Activated CD8-positive, alpha-beta T cell treated with anti-CD3 and anti-CD28 coated beads, Interleukin-2, amount 10 ng/mL, durations not matched to agents 7 days and 5 days (primary cell): Measurements from ENCODE around the gene MS4A6A. TPM values are rescaled to one million over a fixed set of nuclear protein-coding genes. Genes with fewer than 3 reads are reported as not detected.
"Not testable (repeated sequence)": the region's sequence is repeated elsewhere in the genome, so short reads cannot be mapped to it uniquely, and the experiment has no call there.

Experiments used
- ATAC-seq: fragments of 150-1000 bp; cut with Tn5 transposase; one replicate; pipeline ENCODE4 v1.10.0; 2021; ENCODE audit warnings: moderate library complexity
- CTCF ChIA-PET: fragments of 350-600 bp; sonication (Branson Sonifier 250); formaldehyde crosslinking; loops from one replicate; lab custom pipeline; 2021; ENCODE audit warnings: antibody characterized with exemption; lab: Charles Lee
- POLR2A ChIA-PET: fragments of 350-600 bp; sonication (Branson Sonifier 250); formaldehyde crosslinking; loops from one replicate; lab custom pipeline; 2021; ENCODE audit warnings: antibody characterized with exemption; lab: Charles Lee
- DNase-seq: peaks from one replicate; pipeline ENCODE4 v3.0.0-alpha.2; 2020
- H3K27ac Mint-ChIP-seq: one replicate; pipeline ENCODE4 v1.8.0; 2021; ENCODE audit warnings: mild to moderate bottlenecking, mixed read lengths
- H3K27me3 Mint-ChIP-seq: one replicate; pipeline ENCODE4 v1.8.0; 2021; ENCODE audit warnings: low read depth, mixed read lengths
- H3K36me3 Mint-ChIP-seq: one replicate; pipeline ENCODE4 v1.8.0; 2021; ENCODE audit warnings: low read depth, mixed read lengths
- H3K4me1 Mint-ChIP-seq: one replicate; pipeline ENCODE4 v1.8.0; 2021; ENCODE audit warnings: low read depth, mixed read lengths
- H3K4me3 Mint-ChIP-seq: one replicate; pipeline ENCODE4 v1.8.0; 2021; ENCODE audit warnings: mild to moderate bottlenecking, mixed read lengths
- H3K9me3 Mint-ChIP-seq: one replicate; pipeline ENCODE4 v1.8.0; 2022; ENCODE audit warnings: mixed read lengths; ENCODE audit not compliant: insufficient read depth
- total RNA-seq, 2 experiments: library from RNA; stranded (reverse); gene quantifications; one replicate each; pipeline ENCODE4 v1.2.3, GENCODE V29; 2021

The MS4A6A gene
- total RNA-seq, 2 experiments from 2014 or later: not detected

DNA sequence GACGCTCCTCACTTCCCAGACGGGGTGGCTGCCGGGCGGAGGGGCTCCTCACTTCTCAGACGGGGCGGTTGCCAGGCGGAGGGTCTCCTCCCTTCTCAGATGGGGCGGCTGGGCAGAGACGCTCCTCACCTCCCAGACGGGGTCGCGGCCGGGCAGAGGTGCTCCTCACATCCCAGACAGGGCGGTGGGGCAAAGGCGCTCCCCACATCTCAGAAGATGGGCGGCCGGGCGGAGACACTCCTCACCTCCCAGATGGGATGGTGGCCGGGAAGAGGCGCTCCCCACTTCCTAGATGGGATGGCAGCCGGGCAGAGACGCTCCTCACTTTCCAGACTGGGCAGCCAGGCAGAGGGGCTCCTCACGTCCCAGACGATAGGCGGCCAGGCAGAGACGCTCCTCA is 18.5 kb upstream of the MS4A6A start:
- DNase-seq, POLR2A ChIA-PET, CTCF ChIA-PET, H3K9me3 Mint-ChIP-seq, ATAC-seq, H3K27me3 Mint-ChIP-seq, H3K4me3 Mint-ChIP-seq, H3K27ac Mint-ChIP-seq, H3K36me3 Mint-ChIP-seq, H3K4me1 Mint-ChIP-seq: not testable (repeated sequence)

DNA sequence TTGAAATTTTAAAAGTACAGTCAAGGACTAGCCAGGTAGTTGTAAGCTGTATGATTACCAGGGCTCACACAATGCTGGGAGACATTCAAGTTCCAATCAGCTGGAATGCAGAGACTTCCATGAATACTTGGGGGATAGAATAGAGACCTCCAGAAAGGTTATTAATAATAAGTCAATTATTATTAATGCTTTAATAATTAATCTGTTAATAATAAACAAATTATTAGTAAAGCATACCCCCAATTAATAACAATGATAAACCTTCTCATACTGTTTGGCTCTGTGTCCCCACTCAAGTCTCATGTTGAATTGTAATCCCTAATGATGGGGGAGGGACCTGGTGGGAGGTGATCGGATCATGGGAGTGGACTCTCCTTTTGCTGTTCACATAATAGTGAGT is 14.6 kb upstream of the MS4A6A start:
- ATAC-seq (no peak), DNase-seq (no peak)
- ChIA-PET POLR2A (no interaction called here), CTCF (no interaction called here)
- H3K27ac Mint-ChIP-seq: no peak overlapping the region
- peaks cover 3% of the 10 kb centered on the region for H3K9me3 Mint-ChIP-seq
- H3K27me3 Mint-ChIP-seq: peaks cover 6% of the 10 kb centered on the region
- no peaks in the 10 kb centered on the region for H3K4me1 Mint-ChIP-seq
- no peaks in the 10 kb centered on the region for H3K36me3 Mint-ChIP-seq
- no peak overlapping the region for H3K4me3 Mint-ChIP-seq

DNA sequence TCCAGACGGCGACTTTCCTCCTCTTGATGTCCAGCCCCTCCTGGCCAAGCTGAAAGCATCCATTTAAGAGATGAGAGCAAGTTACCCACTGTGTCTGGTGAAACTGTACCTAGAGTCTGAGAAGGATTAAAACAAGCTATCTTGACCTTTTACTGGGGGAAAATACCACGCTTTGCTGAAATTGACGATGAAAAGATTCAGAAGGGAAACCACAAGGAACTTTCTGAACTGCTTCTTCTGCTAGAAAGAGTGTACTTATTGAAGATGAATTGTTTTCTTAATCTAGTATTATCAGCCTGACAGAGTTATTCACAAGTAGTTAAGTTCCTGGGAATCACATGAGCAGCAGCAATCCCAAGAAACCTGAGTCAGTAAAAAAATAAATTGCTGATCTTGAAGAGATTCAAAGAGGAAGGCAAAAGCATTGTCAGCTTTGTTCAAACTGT is 13.1 kb upstream of the MS4A6A start:
- peaks cover 3% of the 10 kb centered on the region for H3K9me3 Mint-ChIP-seq
- peaks cover 6% of the 10 kb centered on the region for H3K27me3 Mint-ChIP-seq
- ATAC-seq (no peak), DNase-seq (no peak)
- POLR2A ChIA-PET: no interaction called here
- H3K36me3 Mint-ChIP-seq: no peaks in the 10 kb centered on the region
- no peak overlapping the region for H3K4me3 Mint-ChIP-seq
- CTCF ChIA-PET: no interaction called here
- no peak overlapping the region for H3K27ac Mint-ChIP-seq
- H3K4me1 Mint-ChIP-seq: no peaks in the 10 kb centered on the region

DNA sequence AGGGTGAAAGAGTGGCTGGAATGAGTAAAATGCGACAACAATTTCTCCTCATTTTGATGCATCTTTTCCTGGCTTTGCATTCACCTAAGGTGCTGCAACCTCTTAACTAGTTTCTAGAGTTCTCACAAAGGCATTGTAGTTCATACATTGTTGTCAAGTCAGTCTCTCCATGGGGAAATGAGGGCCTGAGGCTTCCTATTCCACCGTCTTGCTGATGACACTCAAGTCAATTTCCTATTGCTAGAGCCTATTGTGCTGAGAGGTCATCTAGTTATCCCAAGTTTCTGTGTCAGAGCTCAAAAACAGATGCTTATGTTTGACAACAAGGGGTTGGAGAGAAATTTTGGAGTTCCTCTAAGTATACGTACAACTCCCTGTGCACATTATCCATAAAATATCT is 11.6 kb upstream of the MS4A6A start:
- Mint-ChIP-seq H3K9me3 (peaks cover 3% of the 10 kb centered on the region), H3K27me3 (peaks cover 6% of the 10 kb centered on the region), H3K4me1 (no peaks in the 10 kb centered on the region), H3K36me3 (no peaks in the 10 kb centered on the region), H3K4me3 (no peak overlapping the region), H3K27ac (no peak overlapping the region)
- POLR2A ChIA-PET: no interaction called here
- no peak for ATAC-seq
- DNase-seq: no peak
- CTCF ChIA-PET: no interaction called here

DNA sequence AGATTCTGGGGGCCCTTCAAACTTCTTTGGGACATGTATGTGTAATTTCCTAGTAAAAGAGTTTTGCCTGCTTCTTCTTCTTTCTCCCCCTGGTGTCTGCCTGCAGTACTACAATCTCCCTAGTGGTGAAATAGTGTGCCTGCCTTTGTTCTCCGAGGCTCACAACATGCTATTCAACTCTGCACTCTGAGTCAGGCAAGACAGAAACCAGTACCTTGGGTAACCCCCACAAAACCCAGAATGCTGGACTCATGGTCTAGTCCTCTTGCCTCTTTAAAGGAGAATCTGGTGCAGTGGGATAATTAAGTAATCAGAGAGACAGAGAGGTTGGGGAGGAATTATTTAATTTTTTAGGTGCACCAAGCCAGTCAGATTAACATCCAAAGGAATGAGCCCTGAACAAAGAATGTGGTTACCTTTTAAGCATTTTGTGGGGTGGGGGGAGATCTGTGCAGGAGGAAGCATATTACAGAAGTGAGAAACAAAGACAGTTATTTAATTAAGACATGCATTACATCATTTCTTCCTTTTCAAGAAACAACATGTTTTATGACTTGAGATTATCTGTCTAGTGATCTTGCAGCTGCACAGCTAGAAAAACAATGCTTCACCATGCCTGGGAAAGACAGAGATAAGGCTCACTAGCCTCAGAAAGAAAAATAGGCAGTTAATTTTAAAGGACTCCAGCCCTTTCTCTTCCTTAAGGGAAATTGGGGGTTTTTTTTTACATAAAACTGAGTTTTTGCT is 11.0 kb upstream of the MS4A6A start:
- no peaks in the 10 kb centered on the region for H3K36me3 Mint-ChIP-seq
- no peak overlapping the region for H3K27ac Mint-ChIP-seq
- no peaks in the 10 kb centered on the region for H3K4me1 Mint-ChIP-seq
- peaks cover 6% of the 10 kb centered on the region for H3K27me3 Mint-ChIP-seq
- peaks cover 3% of the 10 kb centered on the region for H3K9me3 Mint-ChIP-seq
- CTCF ChIA-PET: no interaction called here
- POLR2A ChIA-PET: no interaction called here
- H3K4me3 Mint-ChIP-seq: no peak overlapping the region
- peak; percentile 69 for DNase-seq
- peak; percentile 79 for ATAC-seq

DNA sequence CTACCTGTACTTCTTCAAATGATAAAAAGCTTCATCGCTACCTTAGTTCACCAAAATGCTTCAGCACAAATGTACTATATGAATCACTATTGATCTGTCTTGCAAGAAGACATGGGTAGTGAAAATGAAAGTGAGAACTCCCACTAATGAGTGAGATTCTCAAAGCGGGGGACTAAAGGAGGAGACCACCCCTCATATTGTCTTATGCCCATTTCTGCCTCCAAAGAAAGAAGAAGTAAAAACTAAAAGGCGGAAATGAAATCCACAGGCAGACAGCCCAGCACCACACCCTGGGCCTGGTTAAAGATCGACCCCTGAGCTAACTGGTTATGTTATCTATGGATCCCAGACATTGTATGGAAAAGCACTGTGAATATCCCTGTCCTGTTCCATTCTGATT is 9.7 kb upstream of the MS4A6A start:
- DNase-seq, H3K36me3 Mint-ChIP-seq, ATAC-seq, H3K27me3 Mint-ChIP-seq, POLR2A ChIA-PET, H3K9me3 Mint-ChIP-seq, H3K4me1 Mint-ChIP-seq, H3K27ac Mint-ChIP-seq, H3K4me3 Mint-ChIP-seq: not testable (repeated sequence)
- CTCF ChIA-PET: interaction anchor here (1.4 kb wide), 1 partner anchor 11 kb away, joined by 5 read pairs; no protein-coding TSS in a partner anchor

DNA sequence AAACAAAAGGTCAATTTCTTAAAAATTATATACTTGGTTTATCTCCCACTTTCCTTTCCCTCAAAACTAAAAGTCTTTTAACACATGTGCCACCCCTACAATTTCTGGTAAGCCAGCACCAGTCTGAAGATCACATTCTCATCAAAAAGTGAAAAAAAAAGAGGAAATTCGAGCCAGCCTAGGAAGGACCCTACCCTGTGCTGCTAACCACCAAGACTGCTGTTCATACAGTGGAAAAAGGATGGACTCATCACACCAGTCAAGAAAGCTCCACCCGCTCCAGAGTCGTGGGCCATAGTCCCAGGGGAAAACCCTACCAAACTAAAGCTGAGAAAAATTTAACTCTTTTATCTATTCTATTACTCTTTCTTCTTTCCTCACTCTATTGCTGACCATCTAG is 5.6 kb upstream of the MS4A6A start:
- not testable (repeated sequence) for H3K4me1 Mint-ChIP-seq

DNA sequence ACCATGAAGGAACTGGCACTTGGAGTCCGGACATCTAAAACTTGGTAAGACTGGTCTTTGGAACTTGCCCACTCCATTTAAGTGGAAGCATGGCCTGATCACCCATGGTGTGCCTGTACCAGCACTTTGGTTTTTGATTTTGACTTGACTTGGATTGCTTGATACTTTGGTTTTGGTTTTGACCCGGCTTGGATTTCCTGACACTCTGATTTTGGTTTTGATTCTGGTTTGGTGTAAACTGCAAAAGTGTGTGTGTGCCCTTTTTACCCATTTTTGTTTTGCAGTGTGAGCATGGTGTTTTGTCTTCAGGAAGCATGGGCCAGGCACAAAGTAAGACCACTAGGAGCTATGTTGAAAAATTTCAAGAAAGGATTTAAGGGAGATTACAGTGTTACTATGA is 3.2 kb upstream of the MS4A6A start:
- H3K36me3 Mint-ChIP-seq, H3K27ac Mint-ChIP-seq, DNase-seq, H3K4me1 Mint-ChIP-seq, H3K9me3 Mint-ChIP-seq, CTCF ChIA-PET, H3K4me3 Mint-ChIP-seq, H3K27me3 Mint-ChIP-seq, ATAC-seq, POLR2A ChIA-PET: not testable (repeated sequence)

More for the DNA sequence above, 5.6 kb upstream of the MS4A6A start:
- H3K27me3 Mint-ChIP-seq, H3K27ac Mint-ChIP-seq, DNase-seq, H3K9me3 Mint-ChIP-seq, H3K36me3 Mint-ChIP-seq, POLR2A ChIA-PET, CTCF ChIA-PET, H3K4me3 Mint-ChIP-seq, ATAC-seq: not testable (repeated sequence)

DNA sequence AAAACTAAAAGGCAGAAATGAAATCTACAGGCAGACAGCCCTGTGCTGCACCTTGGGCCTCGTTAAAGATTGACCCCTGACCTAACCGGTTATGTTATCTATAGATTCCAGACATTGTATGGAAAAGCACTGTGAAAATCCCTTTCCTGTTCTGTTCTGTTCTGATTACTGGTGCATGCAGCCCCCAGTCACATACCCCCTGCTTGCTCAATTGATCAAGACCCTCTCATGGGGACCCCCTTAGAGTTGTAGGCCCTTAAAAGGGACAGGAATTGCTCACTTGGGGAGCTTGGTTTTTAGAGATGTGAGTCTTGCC is 2.6 kb upstream of the MS4A6A start:
- H3K27me3 Mint-ChIP-seq, POLR2A ChIA-PET, ATAC-seq, H3K4me1 Mint-ChIP-seq, H3K27ac Mint-ChIP-seq, H3K4me3 Mint-ChIP-seq, CTCF ChIA-PET, H3K36me3 Mint-ChIP-seq, DNase-seq, H3K9me3 Mint-ChIP-seq: not testable (repeated sequence)

DNA sequence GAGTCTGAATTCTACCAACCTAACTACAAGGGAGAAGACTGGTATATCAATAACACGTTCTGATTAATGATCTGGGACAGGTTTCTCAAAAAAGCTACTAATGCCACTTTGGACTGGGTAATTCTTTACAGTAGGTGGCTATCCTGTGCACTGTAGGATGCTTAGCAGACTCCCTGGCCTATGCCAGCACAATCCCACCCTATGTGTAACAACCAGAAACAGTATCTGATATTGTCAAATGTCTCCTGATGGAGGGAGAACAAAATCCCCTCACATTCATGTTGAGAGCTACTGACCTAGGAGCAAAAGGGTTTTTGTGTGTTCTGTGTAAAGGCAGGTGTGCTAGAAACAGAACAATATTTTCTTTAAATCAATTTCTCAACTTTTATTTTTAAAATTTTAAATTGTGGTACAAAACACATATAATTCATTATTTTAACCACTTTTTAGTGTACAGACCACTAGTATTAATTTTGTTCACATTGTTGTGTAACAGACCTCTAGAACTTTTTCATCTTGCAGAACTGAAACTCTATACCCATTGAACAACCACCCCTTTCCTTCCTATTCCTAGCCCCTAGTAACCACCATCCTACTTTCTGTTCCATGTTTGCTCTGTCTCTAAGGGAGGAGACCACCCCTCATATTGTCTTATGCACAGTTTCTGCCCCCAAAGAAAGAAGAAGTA is 2.1 kb upstream of the MS4A6A start:
- Mint-ChIP-seq H3K27ac (no peak overlapping the region), H3K4me3 (no peak overlapping the region), H3K36me3 (no peaks in the 10 kb centered on the region), H3K27me3 (no peaks in the 10 kb centered on the region), H3K4me1 (no peaks in the 10 kb centered on the region), H3K9me3 (peaks cover 5% of the 10 kb centered on the region)
- CTCF ChIA-PET: no interaction called here
- ATAC-seq: no peak
- DNase-seq: no peak
- POLR2A ChIA-PET: no interaction called here

DNA sequence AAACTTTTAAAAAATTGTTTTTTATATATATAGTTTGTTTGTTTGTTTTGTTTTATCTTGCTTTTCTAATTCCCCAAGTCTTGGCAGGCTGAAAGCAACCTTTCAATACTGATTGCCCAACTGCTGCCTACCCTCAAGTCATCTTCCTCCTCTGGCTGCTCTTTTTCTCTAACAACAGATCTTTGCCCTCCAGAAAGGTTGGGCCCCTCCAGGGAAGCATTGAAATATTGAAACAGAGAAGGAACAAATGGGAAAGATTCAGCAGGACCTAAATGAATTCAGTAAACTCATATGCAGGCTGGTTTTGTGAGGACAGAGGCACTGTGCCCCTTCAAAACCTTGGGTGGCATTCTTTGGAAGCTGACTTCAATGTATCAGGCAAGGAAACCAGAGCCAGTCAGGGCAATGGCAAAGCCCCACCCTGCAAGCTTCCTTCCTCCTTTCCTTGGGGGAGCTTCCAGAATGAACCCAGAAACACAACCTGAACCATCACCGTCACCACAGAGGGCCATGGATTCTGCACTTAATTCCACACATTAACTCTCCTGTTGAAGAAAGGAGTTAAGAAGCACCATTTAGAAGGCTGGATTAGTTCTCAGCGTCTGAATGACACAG is 815 bp upstream of the MS4A6A start:
- H3K9me3 Mint-ChIP-seq: peaks cover 5% of the 10 kb centered on the region
- H3K27ac Mint-ChIP-seq: no peak overlapping the region

DNA sequence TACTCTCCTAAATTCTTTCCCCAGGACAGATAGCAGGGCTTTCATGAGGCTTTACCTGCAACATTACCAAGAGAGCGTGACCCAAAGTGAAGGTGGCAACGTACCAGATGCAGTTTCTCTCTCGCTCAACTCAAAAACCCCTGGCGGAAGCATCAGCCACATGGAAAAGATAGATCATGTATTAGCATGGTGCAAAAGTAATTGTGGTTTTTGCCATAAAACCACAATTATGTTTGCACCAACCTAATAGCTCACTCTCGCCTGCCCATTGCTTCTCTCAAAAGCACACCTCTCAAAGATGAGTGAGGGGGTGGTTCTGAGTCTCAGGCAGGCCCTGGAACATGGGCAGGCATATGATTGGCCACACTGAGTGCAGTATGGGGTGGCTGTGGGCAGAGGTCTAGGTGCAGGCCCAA is 7.0 kb downstream of the MS4A6A start:
- DNase-seq (no peak), ATAC-seq (no peak)
- H3K4me3 Mint-ChIP-seq: no peak overlapping the region
- H3K4me1 Mint-ChIP-seq: peaks cover 5% of the 10 kb centered on the region
- H3K27me3 Mint-ChIP-seq: peaks cover 2% of the 10 kb centered on the region
- ChIA-PET CTCF (no interaction called here), POLR2A (no interaction called here)
- H3K27ac Mint-ChIP-seq: no peak overlapping the region
- no peaks in the 10 kb centered on the region for H3K9me3 Mint-ChIP-seq
- no peaks in the 10 kb centered on the region for H3K36me3 Mint-ChIP-seq

More for the DNA sequence above, 815 bp upstream of the MS4A6A start:
- Mint-ChIP-seq H3K27me3 (no peaks in the 10 kb centered on the region), H3K36me3 (no peaks in the 10 kb centered on the region), H3K4me1 (no peaks in the 10 kb centered on the region), H3K4me3 (no peak overlapping the region)
- ATAC-seq (no peak), DNase-seq (no peak)
- POLR2A ChIA-PET: no interaction called here
- CTCF ChIA-PET: no interaction called here
